SW 1271 (cell line): ENCODE data around the gene GFM2.
"Not testable (repeated sequence)": the region's sequence is repeated elsewhere in the genome, so short reads cannot be mapped to it uniquely, and the experiment has no call there.

Source experiments
- DNase-seq, 2 experiments: peaks; one replicate each; lab custom pipeline; 2025; lab: John Stamatoyannopoulos, UW

Gene GFM2, protein sequence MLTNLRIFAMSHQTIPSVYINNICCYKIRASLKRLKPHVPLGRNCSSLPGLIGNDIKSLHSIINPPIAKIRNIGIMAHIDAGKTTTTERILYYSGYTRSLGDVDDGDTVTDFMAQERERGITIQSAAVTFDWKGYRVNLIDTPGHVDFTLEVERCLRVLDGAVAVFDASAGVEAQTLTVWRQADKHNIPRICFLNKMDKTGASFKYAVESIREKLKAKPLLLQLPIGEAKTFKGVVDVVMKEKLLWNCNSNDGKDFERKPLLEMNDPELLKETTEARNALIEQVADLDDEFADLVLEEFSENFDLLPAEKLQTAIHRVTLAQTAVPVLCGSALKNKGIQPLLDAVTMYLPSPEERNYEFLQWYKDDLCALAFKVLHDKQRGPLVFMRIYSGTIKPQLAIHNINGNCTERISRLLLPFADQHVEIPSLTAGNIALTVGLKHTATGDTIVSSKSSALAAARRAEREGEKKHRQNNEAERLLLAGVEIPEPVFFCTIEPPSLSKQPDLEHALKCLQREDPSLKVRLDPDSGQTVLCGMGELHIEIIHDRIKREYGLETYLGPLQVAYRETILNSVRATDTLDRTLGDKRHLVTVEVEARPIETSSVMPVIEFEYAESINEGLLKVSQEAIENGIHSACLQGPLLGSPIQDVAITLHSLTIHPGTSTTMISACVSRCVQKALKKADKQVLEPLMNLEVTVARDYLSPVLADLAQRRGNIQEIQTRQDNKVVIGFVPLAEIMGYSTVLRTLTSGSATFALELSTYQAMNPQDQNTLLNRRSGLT

DNA sequence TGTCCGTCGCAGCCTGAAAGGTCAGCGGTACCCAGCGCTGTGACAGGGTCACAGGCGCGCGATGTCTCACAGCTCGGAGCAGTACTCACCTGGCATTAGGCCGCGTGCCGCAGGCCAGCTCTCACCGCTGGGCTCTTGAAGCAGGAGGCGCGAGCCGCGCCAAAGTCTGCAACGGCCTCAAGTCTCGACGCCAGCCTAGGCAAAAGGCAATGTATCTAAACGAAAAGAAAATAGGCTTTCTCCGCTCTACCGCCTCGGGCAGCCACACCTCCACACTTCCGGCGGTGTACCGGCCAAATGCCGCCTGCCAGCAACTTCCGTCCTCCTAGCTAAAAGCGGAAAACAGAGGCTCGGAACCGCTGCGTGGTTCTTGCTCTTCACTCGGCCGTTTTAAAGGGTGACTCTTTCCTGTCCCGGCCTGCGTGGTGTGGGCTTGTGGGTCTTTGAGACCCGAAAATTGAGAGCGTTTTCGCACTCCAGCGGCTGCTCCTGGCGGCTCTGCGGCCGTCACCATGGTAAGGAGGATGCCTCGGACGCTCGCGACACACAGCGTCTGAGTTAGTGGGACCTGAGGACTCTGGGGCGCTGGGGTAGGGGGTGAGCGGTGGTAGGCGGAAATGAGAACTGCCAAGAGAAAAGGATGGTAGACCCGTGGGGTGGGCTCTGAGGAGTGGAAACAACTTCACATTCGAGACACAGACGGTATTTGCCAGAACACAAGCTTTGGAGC, at the start of gene GFM2, which contains the start of gene NSA2:
GFM2 (minus strand) TSS at position 269 of the 730 bp plus-strand sequence. CDS start 3,375 bp downstream, outside the sequence.
NSA2 (plus strand) TSS at position 401 of the 730 bp plus-strand sequence; CDS start at position 513, 112 bp downstream.
- peak; percentile 88 to 95 for DNase-seq

DNA sequence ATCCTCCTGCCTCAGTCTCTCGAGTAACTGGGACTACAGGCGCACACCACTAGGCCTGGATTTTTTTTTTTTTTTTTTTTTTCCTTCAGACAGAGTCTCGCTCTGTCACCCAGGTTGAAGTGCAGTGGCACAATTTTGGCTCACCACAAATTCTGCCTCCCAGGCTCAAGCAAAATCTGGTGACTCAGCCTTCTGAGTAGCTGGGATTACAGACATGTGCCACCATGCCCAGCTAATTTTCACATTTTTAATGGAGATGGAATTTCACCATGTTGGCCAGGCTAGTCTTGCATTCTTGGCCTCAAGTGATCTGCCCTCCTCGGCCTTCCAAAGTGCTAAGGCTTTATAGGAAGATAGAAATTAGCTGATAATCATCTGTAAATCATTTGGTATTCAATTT, 44.0 kb upstream of the GFM2 start:
- DNase-seq, result no peak

DNA sequence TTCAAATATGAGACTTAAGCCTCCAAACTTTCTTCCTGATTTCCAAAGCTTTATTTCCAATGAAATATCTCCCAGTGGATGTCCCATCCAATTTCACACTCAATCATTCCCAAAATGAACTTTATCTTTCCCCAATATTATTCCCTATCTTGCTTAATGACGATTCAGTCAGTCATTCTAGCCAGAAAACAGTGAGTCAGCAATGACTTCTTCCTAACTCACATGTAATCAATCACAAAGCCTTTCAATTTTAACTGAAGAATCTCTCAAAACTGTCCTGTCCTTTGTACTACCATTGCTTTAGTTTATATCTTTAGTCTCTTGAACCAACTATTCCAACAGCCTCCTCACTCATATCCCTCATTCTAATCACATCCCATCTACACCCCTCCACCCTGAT, 35.0 kb upstream of the GFM2 start:
- no peak for DNase-seq

DNA sequence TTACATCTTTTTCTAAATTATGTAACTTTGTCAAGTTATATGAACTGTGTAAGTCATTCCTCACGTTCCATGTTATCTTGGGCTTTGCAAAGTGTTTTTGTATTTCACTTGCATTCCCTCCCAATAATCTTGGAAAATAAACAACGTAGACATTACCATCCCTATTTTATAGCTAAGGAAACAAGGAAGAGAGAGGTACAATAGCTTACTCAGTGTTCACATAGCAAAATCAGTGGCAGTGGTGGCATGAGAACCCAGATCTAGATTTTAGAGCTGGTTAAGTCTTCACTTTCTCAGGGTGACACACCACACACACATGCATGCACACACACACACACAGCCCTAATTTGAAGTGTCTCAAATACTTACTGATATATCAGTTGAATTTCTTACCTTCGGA, 34.3 kb upstream of the GFM2 start:
- no peak for DNase-seq

DNA sequence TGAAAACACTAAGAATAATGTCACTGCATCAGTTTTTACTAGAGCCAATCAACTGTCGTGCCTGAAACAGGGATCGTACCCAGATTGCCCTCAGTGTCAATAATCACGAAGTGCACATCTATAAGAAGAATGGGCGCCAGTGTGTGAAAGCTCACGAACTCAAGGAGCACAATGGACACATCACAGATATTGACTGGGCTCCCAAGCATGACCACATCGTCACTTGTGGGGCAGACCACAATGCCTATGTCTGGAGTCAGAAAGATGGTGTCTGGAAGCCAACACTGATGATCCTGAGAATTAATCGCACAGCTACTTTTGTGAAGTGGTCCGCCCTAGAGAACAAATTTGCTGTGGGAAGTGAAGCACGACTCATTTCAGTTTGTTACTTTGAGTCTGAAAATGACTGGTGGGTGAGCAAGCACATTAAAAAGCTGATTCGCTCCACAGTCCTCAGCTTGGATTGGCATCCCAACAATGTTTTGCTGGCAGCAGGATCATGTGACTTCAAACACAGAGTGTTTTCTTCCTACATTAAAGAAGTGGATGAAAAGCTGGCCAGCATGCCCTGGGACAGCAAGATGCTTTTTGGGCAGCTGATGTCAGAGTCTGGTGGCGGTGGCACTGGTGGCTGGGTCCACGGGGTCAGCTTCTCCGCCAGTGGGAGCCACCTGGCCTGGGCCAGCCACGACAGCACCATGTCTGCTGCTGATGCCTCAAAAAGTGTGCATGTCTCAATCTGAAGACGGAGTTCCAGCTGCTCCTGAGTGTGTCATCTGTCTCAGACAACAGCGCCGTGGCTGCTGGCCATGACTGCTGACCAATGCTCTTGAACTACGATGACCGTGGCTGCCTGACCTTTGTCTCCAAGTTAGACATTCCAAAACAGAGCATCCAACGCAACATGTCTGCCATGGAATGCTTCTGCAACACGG, 32.3 kb upstream of the GFM2 start:
- DNase-seq, result no peak

DNA sequence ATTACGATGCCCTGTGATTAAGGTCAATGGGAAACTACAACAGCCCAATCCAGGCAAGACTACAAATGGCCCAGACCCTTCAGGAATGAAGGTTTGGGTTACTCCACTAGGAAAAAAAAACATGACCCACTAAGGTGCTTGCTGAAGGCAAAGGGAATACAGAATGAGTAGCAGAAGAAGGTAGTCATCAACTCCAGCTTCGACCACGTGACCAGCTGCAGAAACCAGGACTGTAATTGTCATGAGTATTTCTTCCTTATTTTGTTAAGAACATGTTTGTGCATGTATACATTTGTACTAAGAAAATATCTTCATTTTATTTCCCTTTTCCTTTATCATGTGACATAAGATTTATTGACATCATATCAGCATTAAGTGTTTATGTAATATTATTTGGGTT, 24.8 kb upstream of the GFM2 start:
- DNase-seq, result not testable (repeated sequence)

DNA sequence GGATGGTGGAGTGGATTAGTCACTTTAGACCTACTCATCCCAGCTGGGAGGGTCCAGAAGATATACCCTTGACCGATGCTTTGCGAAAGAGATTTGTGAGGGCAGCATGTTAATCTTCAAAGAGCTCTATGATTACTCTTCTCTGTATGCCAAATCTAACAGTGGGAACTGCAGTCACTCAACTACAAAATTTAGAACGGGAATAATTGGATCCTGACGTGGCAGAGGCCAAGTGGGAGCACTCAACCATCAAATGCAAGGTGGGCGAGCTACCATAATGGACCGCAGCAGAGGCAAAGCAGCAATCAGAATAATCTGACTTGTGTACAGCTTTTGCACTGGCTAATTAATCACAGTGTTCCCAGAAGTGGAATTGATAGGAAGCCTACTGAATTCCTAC, 20.5 kb upstream of the GFM2 start:
- DNase-seq, result no peak

DNA sequence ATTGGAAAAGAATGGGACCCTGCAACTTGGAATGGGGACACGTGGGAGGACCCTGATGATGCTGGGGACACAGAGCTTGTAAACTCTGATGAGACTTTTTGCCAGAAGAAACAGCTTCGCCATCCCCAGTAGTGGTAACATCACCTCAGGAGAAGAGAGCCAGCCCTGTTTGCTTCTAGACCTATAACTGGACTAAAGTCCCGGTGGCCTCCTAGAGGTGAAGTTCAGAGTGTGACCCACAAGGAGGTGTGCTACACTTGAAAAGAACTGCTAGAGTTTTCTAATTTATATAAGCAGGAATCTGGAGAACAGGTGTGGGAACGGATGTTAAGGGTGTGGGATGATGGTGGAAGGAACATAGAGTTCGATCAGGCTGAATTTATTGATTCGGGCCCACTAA, 19.9 kb upstream of the GFM2 start:
- DNase-seq, result no peak

DNA sequence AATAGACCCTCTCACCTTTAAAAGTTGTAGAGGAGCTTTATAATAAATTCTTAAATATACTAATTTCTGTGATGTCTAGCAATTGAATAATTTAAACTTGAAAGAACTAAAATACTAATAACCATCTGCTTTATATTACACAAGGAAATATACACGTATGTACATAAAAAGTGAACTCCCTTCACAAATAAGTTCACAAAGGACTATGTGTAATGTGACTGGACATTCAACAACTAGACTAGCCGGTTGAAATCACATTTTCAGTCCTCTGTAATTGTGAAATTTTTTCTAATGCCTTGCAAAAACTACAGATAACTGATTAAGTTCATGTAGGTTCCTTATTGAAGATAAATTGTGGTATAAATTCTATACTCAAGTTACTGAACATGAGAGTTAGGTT, 11.7 kb upstream of the GFM2 start:
- DNase-seq, result no peak

DNA sequence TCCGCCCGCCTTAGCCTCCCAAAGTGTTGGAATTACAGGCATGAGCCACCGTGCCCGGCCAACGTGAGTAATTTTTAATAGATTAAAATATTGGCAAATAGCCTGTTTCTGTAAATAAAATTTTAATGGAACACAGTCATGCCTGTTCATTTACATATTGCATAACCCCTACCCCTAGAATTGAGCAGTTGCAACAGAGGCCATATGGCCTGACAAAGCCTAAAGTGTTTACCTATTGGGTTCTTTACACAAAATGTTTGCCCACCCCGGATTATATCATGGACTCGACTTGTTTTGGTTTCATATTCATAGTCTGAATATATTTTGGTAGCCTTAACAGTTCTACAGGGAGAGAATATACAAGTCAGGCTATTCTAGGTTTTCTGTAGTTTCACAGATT, 5.4 kb upstream of the GFM2 start:
- DNase-seq, result no peak

DNA sequence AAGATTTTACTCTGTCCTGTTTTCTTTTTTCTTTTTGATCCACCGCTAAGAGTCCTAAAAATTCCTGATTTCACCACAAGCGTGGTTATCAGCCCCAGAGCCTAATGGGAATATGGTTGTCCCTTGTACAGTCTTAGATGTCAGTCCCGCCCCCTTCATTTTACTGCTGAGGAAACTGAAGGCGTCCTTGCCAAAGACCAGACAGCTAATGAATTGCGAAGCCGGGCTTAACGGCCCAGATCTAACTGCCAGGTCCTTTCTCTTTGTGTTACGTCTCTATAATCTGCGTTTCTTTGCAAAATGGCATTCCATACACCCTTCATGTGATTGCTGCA, 629 bp upstream of the GFM2 start:
- peak in 1 of 2 experiments; percentile 73 for DNase-seq

DNA sequence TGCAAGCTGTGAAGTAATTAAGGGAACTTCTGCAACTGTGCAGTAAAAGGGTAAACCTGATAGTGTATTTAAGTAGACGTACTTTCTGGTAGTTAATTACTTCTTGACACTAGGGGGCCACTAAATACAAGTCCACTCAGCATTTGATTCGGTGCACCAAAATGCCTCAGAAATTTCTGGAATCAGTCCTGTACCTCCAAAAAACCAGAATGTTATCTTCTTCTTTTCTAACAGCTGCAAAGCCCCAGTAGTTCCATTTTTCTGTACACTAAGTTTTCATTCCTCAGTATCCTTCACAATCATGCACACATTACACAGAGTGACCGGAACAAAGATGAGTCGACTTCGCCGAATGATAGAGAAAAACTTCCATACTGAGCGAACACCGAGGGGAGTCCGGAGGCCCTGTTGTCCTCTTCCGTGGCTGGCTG, 484 bp downstream of the GFM2 start:
- DNase-seq, result peak; percentile 50 to 86

DNA sequence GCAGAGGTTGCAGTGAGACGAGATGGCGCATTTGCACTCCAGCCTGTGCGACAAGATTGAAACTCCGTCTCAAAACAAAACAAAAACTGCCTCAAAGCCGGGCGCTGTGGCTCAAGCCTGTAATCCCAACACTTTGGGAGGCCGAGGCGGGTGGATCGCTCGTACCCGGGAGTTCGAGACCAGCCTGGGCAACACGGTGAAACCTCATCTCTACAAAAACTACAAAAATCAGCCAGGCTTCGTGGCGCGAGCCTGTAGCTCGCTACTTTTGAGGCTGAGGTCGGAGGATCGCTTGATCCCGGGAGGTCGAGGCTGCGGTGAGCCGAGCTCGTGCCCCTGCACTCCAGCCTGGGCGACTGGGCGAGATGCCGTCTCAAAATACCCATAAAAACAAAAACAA, 988 bp downstream of the GFM2 start:
- no peak for DNase-seq

DNA sequence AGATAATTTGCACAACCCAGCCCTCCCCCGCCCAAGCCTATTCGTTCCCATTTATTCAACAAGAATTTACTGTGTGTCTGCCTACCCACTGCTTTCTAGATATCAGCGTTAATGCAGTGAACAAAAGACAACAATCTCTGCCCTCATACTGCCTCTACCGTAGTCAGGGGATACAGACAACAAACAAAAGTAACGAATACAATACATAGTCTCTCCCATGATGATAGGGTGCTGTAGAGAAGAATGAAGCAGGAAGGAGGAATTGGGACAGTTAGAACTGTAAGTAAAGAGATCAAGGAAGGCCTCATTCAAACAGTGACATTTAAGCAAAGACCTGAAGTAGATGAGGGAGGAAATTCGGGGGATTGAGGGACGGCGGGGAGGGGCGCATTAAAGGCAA, 1.7 kb downstream of the GFM2 start:
- peak; percentile 28 to 66 for DNase-seq

DNA sequence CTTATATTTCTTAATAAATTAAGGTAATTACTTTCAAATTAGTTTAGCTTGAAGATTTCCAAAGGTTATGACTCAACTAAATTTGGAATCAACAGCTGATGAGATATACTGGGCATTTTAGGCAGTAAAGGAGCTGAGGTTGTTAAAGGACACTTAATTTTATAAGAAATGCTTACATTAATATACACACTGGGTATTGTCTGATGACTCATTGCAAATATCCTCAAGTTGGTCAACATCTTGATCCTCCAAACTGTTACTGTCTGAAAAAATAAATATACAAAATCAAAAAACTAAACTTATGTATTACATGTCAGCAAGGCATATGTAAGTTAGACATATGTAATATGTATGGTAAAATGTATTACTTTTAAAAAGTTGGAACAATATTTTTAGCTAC, 3.4 kb downstream of the GFM2 start:
- DNase-seq, result no peak

DNA sequence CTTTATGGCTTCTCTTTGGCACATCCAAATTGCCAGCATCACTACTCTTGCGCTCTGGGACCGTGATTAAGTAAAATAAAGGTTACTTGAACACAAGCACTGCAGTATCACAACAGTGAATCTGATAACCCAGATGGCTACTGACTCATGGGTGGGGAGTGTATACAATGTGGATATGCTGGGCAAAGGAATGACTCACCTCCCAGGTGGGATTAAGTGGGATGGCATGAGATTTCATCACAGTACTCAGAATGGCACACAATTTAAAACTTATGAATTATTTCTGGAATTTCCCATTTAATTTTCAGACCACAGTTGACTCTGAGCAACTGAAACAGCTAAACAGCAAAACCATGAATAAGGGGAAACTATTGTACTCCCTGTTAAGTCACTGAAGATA, 4.3 kb downstream of the GFM2 start:
- peak; percentile 95 to 98 for DNase-seq

DNA sequence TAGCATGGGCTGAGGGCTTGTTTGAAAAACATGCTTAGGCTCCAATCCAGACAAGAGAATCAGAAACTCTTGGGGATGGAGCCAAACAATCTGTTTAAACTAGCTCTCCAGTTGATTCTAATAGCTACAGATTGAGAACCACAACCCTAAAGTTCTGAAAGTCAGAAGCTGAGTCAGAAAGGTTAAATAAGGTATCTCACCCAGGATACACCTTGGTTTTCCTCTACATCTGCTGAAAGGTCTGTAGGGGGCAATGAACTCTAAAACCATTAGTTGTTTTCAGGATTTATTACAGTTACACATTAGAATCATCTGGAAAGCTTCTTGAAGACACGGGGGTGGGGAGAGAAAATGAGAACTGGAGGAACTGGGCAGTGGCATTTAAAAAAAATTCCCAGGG, 5.7 kb downstream of the GFM2 start:
- peak in 1 of 2 experiments; percentile 45 for DNase-seq

DNA sequence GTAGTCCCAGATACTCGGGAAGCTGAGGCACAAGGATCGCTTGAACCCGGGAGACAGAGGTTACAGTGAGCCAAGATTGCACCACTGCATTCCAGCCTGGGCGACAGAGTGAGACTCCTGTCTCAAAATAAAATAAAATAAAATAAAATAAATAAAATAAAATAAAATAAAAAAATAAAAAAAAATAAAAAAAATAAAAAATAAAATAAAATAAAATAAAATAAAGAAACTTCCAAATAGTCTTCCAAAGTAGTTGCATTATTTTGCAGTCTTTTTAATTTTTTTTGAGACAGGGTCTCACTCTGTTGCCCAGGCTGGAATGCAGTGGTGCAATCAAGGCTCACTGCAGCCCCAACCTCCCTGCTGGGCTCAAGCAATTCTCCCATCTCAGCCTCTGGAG, 18.2 kb downstream of the GFM2 start:
- DNase-seq, result not testable (repeated sequence)

DNA sequence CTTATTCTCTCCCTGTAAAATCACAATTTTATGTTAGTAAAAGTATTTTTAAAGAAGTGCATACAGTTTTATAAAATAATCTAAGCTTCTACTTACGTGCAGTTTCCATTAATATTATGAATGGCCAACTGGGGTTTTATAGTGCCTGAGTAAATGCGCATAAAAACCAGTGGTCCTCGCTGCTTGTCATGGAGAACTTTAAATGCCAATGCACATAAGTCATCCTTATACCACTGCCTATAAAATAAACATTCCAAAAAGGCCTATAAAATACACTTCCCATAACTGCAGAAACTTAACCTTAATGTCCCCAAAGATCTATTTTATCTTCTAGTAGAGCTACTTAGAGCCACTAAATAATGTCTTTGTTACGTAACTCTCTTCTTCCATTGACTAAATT, 28.5 kb downstream of the GFM2 start:
- DNase-seq, result no peak

DNA sequence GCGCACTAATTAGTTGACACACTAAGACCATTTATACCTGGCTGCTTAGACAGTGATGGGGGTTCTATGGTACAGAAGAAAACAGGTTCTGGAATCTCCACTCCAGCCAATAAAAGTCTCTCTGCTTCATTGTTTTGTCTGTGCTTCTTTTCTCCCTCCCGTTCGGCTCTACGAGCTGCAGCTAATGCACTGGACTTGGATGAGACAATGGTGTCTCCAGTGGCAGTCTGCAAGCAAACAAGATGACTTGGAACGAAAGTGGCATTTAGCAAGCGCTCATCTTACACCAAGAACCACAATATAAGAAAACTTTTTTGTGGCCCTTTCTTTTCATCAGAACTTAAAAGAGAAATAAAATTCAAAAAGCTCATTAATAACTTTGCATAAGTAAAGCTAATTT, 30.2 kb downstream of the GFM2 start:
- DNase-seq, result no peak

DNA sequence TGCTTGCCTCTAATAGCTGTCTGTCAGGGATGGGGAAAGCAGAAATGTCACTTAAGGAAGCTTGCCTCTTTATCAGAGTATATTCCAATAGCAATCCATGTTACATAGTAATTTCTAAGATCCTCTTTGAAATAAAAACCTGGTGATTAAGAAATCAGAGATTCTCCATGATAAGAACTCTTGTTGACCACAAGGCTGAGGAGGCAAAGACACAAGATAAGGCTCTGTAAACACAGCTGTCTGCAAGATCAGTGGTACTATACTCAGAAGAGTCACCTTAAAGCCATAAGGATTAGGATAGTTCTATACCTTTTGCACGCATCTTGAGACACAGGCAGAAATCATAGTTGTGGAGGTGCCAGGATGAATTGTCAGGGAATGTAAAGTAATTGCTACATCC, 41.6 kb downstream of the GFM2 start:
- no peak for DNase-seq

DNA sequence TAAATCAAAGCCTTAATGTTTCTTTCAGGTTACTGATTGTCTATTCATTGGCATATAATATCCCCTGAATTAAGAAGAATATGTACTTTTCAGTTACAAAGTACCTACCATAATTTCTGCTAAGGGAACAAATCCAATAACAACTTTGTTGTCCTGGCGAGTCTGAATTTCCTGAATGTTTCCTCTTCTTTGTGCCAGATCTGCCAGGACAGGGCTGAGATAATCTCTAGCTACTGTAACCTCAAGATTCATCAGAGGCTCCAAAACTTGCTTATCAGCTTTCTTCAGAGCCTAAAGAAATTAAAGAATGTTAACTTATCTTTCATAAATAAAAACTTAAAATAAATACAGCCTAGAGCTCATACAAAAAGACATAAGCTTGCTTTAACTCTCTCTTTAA, 44.6 kb downstream of the GFM2 start:
- no peak for DNase-seq
